ES-I3 (cell line): ENCODE data around the gene MEIS1.

Source experiments
- H3K36me3 ChIP-seq: 2 replicates; pipeline ENCODE4 v1.6.1; 2013; ENCODE audit warnings: mild to moderate bottlenecking, low read length, control low read depth, moderate library complexity; ENCODE audit not compliant: insufficient read depth
- H3K4me1 ChIP-seq: 2 replicates; pipeline ENCODE4 v1.6.1; 2013; ENCODE audit warnings: mild to moderate bottlenecking, control low read depth, low read length; ENCODE audit not compliant: insufficient read depth
- H3K9ac ChIP-seq: 2 replicates; pipeline ENCODE4 v1.6.1; 2013; ENCODE audit warnings: low read depth, mild to moderate bottlenecking, low read length, moderate library complexity
- H3K9me3 ChIP-seq: 2 replicates; pipeline ENCODE4 v1.6.1; 2013; ENCODE audit warnings: mild to moderate bottlenecking, low read length, moderate library complexity; ENCODE audit not compliant: control insufficient read depth, insufficient read depth

Gene MEIS1

GRCh38 chr2:66531155-66531554 is 96.2 kb downstream of the MEIS1 start:
- Histone ChIP-seq H3K4me1 (no peaks in the 10 kb centered on the region), H3K9ac (no peak overlapping the region), H3K9me3 (no peaks in the 10 kb centered on the region), H3K36me3 (no peaks in the 10 kb centered on the region)

GRCh38 chr2:66531567-66531966 is 96.6 kb downstream of the MEIS1 start:
- Histone ChIP-seq H3K36me3 (no peaks in the 10 kb centered on the region), H3K9me3 (no peaks in the 10 kb centered on the region), H3K4me1 (no peaks in the 10 kb centered on the region; the same call in 1 of the 2 replicates)

GRCh38 chr2:66532972-66533868 is 98.3 kb downstream of the MEIS1 start:
- H3K9ac ChIP-seq = no peak overlapping the region
- H3K9me3 ChIP-seq = no peaks in the 10 kb centered on the region
- no peaks in the 10 kb centered on the region for H3K36me3 ChIP-seq
- H3K4me1 ChIP-seq = peaks cover 5% of the 10 kb centered on the region; the same call in 1 of the 2 replicates

More at GRCh38 chr2:66531567-66531966, 96.6 kb downstream of the MEIS1 start:
- no peak overlapping the region for H3K9ac ChIP-seq

GRCh38 chr2:66534461-66534860 is 99.5 kb downstream of the MEIS1 start:
- Histone ChIP-seq H3K9me3 (no peaks in the 10 kb centered on the region), H3K9ac (no peak overlapping the region), H3K4me1 (peaks cover 5% of the 10 kb centered on the region; the same call in 1 of the 2 replicates), H3K36me3 (no peaks in the 10 kb centered on the region)

- H3K9ac ChIP-seq = no peak overlapping the region
- no peaks in the 10 kb centered on the region for H3K36me3 ChIP-seq
- peaks cover 5% of the 10 kb centered on the region; the same call in 1 of the 2 replicates for H3K4me1 ChIP-seq
- H3K9me3 ChIP-seq = no peaks in the 10 kb centered on the region
Observed at GRCh38 chr2:66535574-66536289, 100.8 kb downstream of the MEIS1 start.

GRCh38 chr2:66536290-66536673 is 101.4 kb downstream of the MEIS1 start:
- H3K9ac ChIP-seq = no peak overlapping the region
- no peaks in the 10 kb centered on the region for H3K36me3 ChIP-seq
- no peaks in the 10 kb centered on the region for H3K9me3 ChIP-seq
- peaks cover 5% of the 10 kb centered on the region; the same call in 1 of the 2 replicates for H3K4me1 ChIP-seq

- H3K9ac ChIP-seq = no peak overlapping the region
- H3K36me3 ChIP-seq = no peaks in the 10 kb centered on the region
- peaks cover 9% of the 10 kb centered on the region; the same call in 1 of the 2 replicates for H3K4me1 ChIP-seq
- no peaks in the 10 kb centered on the region for H3K9me3 ChIP-seq
Observed at GRCh38 chr2:66536997-66537396, 102.1 kb downstream of the MEIS1 start.

GRCh38 chr2:66538291-66538690 is 103.4 kb downstream of the MEIS1 start:
- no peak overlapping the region for H3K9ac ChIP-seq
- no peaks in the 10 kb centered on the region for H3K9me3 ChIP-seq
- no peaks in the 10 kb centered on the region for H3K36me3 ChIP-seq
- H3K4me1 ChIP-seq = peaks cover 10% of the 10 kb centered on the region; the same call in 1 of the 2 replicates

- no peaks in the 10 kb centered on the region for H3K36me3 ChIP-seq
- peaks cover 17% of the 10 kb centered on the region; the same call in 1 of the 2 replicates for H3K4me1 ChIP-seq
- no peaks in the 10 kb centered on the region for H3K9me3 ChIP-seq
- no peak overlapping the region for H3K9ac ChIP-seq
Observed at GRCh38 chr2:66539452-66539851, 104.5 kb downstream of the MEIS1 start.

GRCh38 chr2:66541646-66542045 is 106.7 kb downstream of the MEIS1 start:
- Histone ChIP-seq H3K36me3 (no peaks in the 10 kb centered on the region), H3K4me1 (peaks cover 17% of the 10 kb centered on the region; the same call in 1 of the 2 replicates), H3K9me3 (no peaks in the 10 kb centered on the region), H3K9ac (no peak overlapping the region)

GRCh38 chr2:66543257-66543767 is 108.4 kb downstream of the MEIS1 start:
- no peak overlapping the region for H3K9ac ChIP-seq
- peaks cover 12% of the 10 kb centered on the region; the same call in 1 of the 2 replicates for H3K4me1 ChIP-seq
- no peaks in the 10 kb centered on the region for H3K9me3 ChIP-seq
- H3K36me3 ChIP-seq = no peaks in the 10 kb centered on the region

GRCh38 chr2:66544258-66544657 is 109.3 kb downstream of the MEIS1 start:
- Histone ChIP-seq H3K36me3 (no peaks in the 10 kb centered on the region), H3K9me3 (no peaks in the 10 kb centered on the region), H3K9ac (no peak overlapping the region), H3K4me1 (peaks cover 12% of the 10 kb centered on the region; the same call in 1 of the 2 replicates)

- Histone ChIP-seq H3K9ac (no peak overlapping the region), H3K4me1 (peaks cover 12% of the 10 kb centered on the region; the same call in 1 of the 2 replicates), H3K36me3 (no peaks in the 10 kb centered on the region), H3K9me3 (no peaks in the 10 kb centered on the region)
Observed at GRCh38 chr2:66545258-66545657, 110.3 kb downstream of the MEIS1 start.

- Histone ChIP-seq H3K36me3 (no peaks in the 10 kb centered on the region), H3K9ac (no peak overlapping the region), H3K4me1 (peaks cover 8% of the 10 kb centered on the region; the same call in 1 of the 2 replicates), H3K9me3 (no peaks in the 10 kb centered on the region)
Observed at GRCh38 chr2:66547118-66547517, 112.2 kb downstream of the MEIS1 start.
